HepG2 (cell line): Measurements from ENCODE around the gene SFTPA2. TPM values are rescaled to one million over a fixed set of nuclear protein-coding genes. Genes with fewer than 3 reads are reported as not detected.

Experiments used
- CEBPB ChIP-seq: IDR thresholded peaks from 2 replicates; pipeline ENCODE4 v1.6.1; 2011; ENCODE audit warnings: low read depth, low read length, improper control_type of control experiment, borderline replicate concordance
- CEBPG ChIP-seq: IDR thresholded peaks from 2 replicates; pipeline ENCODE4 v1.6.1; 2016
- DNMT3B ChIP-seq: conservative IDR thresholded peaks from 2 replicates; pipeline ENCODE4 v1.6.1; 2016; ENCODE audit warnings: missing biosample characterization, control low read depth
- ELK4 ChIP-seq: sonication (generic); formaldehyde crosslinking; IDR thresholded peaks from 2 replicates; pipeline ENCODE4 v1.9.0; 2021; ENCODE audit warnings: missing genetic modification reagents, borderline replicate concordance
- FOSL1 ChIP-seq: sonication (generic); formaldehyde crosslinking; IDR thresholded peaks from 2 replicates; pipeline ENCODE4 v1.9.0; 2021; ENCODE audit warnings: missing genetic modification reagents, borderline replicate concordance
- FOXJ3 ChIP-seq: sonication (generic); formaldehyde crosslinking; IDR thresholded peaks from 2 replicates; pipeline ENCODE4 v1.4.0; 2020; ENCODE audit warnings: missing genetic modification reagents, mild to moderate bottlenecking, borderline replicate concordance
- GPN1 ChIP-seq: sonication (generic); formaldehyde crosslinking; IDR thresholded peaks from 2 replicates; pipeline ENCODE4 v1.5.1; 2020; ENCODE audit warnings: missing genetic modification reagents, borderline replicate concordance
- IKZF1 ChIP-seq: fragments of 450-650 bp; IDR thresholded peaks from 2 replicates; pipeline ENCODE4 v1.7.1; 2016
- IRF2 ChIP-seq: IDR thresholded peaks from 2 replicates; pipeline ENCODE4 v1.6.1; 2018; ENCODE audit warnings: missing genetic modification reagents, missing compliant biosample characterization
- KAT7 ChIP-seq: IDR thresholded peaks from 2 replicates; pipeline ENCODE4 v1.6.1; 2018; ENCODE audit warnings: borderline replicate concordance, missing compliant biosample characterization
- PCBP1 ChIP-seq: fragments of 200-400 bp; formaldehyde crosslinking; IDR thresholded peaks from 2 replicates; pipeline ENCODE4 v1.6.1; 2017; ENCODE audit warnings: mild to moderate bottlenecking, low read depth, low read length, borderline replicate concordance
- RAD21 ChIP-seq: fragments of 450-650 bp; formaldehyde crosslinking; IDR thresholded peaks from 2 replicates; pipeline ENCODE4 v1.5.0; 2020; ENCODE audit warnings: mild to moderate bottlenecking
- RFXANK ChIP-seq: IDR thresholded peaks from 2 replicates; pipeline ENCODE4 v1.6.1; 2016
- SIX4 ChIP-seq: sonication (generic); formaldehyde crosslinking; IDR thresholded peaks from 2 replicates; pipeline ENCODE4 v1.4.0; 2020; ENCODE audit warnings: missing genetic modification reagents
- SMAD3 ChIP-seq: sonication (generic); formaldehyde crosslinking; IDR thresholded peaks from 2 replicates; pipeline ENCODE4 v1.4.0; 2020; ENCODE audit warnings: missing genetic modification reagents
- SMC3 ChIP-seq: IDR thresholded peaks from 2 replicates; pipeline ENCODE4 v1.6.1; 2011; ENCODE audit warnings: low read length, improper control_type of control experiment
- SP140L ChIP-seq: sonication (generic); formaldehyde crosslinking; IDR thresholded peaks from 2 replicates; pipeline ENCODE4 v1.4.0; 2020; ENCODE audit warnings: missing genetic modification reagents, borderline replicate concordance
- SPEN ChIP-seq: sonication (generic); formaldehyde crosslinking; IDR thresholded peaks from 2 replicates; pipeline ENCODE4 v1.5.1; 2020; ENCODE audit warnings: low read depth, mild to moderate bottlenecking, missing genetic modification reagents
- SRSF4 ChIP-seq: fragments of 200-400 bp; formaldehyde crosslinking; IDR thresholded peaks from one replicate; pipeline ENCODE4 v1.6.1; 2018; ENCODE audit warnings: mild to moderate bottlenecking, low read depth, low read length, moderate library complexity; ENCODE audit not compliant: poor library complexity, severe bottlenecking
- STAG1 ChIP-seq: sonication (generic); formaldehyde crosslinking; IDR thresholded peaks from 2 replicates; pipeline ENCODE4 v1.4.0; 2020; ENCODE audit warnings: missing genetic modification reagents
- ZBTB10 ChIP-seq: sonication (generic); formaldehyde crosslinking; IDR thresholded peaks from 2 replicates; pipeline ENCODE4 v1.4.0; 2020; ENCODE audit warnings: missing genetic modification reagents, borderline replicate concordance
- ZBTB3 ChIP-seq: sonication (generic); formaldehyde crosslinking; IDR thresholded peaks from 2 replicates; pipeline ENCODE4 v1.4.0; 2020; ENCODE audit warnings: low read depth, mild to moderate bottlenecking, moderate library complexity, missing genetic modification reagents, borderline replicate concordance
- ZBTB33 ChIP-seq: sonication (generic); formaldehyde crosslinking; IDR thresholded peaks from 2 replicates; pipeline ENCODE4 v1.4.0; 2020; ENCODE audit warnings: missing genetic modification reagents
- ZNF383 ChIP-seq: sonication (generic); formaldehyde crosslinking; IDR thresholded peaks from 2 replicates; pipeline ENCODE4 v1.4.0; 2020; ENCODE audit warnings: missing genetic modification reagents, mild to moderate bottlenecking, borderline replicate concordance
- ZNF678 ChIP-seq: sonication (generic); formaldehyde crosslinking; IDR thresholded peaks from 2 replicates; pipeline ENCODE4 v1.4.0; 2020; ENCODE audit warnings: mild to moderate bottlenecking, missing genetic modification reagents
- ZNF839 ChIP-seq: sonication (generic); formaldehyde crosslinking; IDR thresholded peaks from 2 replicates; pipeline ENCODE4 v1.4.0; 2020; ENCODE audit warnings: missing genetic modification reagents, mild to moderate bottlenecking, borderline replicate concordance
- polyA plus RNA-seq, 8 experiments: library from polyadenylated mRNA; depleted of rRNA in 3 of 8; stranded (reverse) in 7 of 8; unstranded in 1 of 8; fragments of >200 nt; fragmentation: Illumina TruSeq in 4 of 8; extraction: Trizol in 4 of 8; gene quantifications; 2 replicates each; pipeline versions ENCODE4 v1.2.1 to v1.2.3, GENCODE V29; 2011 to 2016; ENCODE audit warnings: low read depth in 4 of 8, missing spikeins in 1 of 8, mixed read lengths in 1 of 8; ENCODE audit not compliant: insufficient read depth in 1 of 8
- total RNA-seq, 5 experiments: library from RNA; depleted of rRNA; stranded (reverse); fragments of >200 nt; fragmentation: Illumina TruSeq; extraction: Trizol; gene quantifications; 2 replicates each; pipeline ENCODE4 v1.2.3, GENCODE V29; 2016; ENCODE audit warnings: low read depth in 1 of 5

Gene SFTPA2
- total and polyA plus RNA-seq, 2 of the 13 experiments (the other 11 are each of a cell fraction or from before 2014, with no cell fraction given), result 0.04 TPM; not detected in 1

- TF ChIP-seq RAD21, result peak; percentile 79
- TF ChIP-seq CEBPB, result 0 out of 2 replicates have a peak, but pooled peaks have one; percentile 31
- no peak for TF ChIP-seq SRSF4
- TF ChIP-seq IRF2, result peak; percentile 37; the same call in 1 of the 2 replicates
- TF ChIP-seq FOSL1 (CRISPR knock-in tag), result no peak
- no peak for TF ChIP-seq PCBP1
- TF ChIP-seq RFXANK, result no peak
- TF ChIP-seq DNMT3B, result no peak
- no peak for TF ChIP-seq ELK4 (CRISPR knock-in tag)
- no peak for TF ChIP-seq ZBTB3 (CRISPR knock-in tag)
- no peak for TF ChIP-seq ZNF678 (CRISPR knock-in tag)
- TF ChIP-seq CEBPG, result peak; percentile 31; the same call in 1 of the 2 replicates
- no peak for TF ChIP-seq GPN1 (CRISPR knock-in tag)
- TF ChIP-seq ZBTB33 (CRISPR knock-in tag), result no peak
- 0 out of 2 replicates have a peak, but pooled peaks have one; percentile 32 for TF ChIP-seq SMAD3 (CRISPR knock-in tag)
- TF ChIP-seq SPEN (CRISPR knock-in tag), result no peak
- TF ChIP-seq FOXJ3 (CRISPR knock-in tag), result no peak
- no peak for TF ChIP-seq KAT7 (CRISPR knock-in tag)
- no peak for TF ChIP-seq IKZF1
- TF ChIP-seq SMC3, result peak; percentile 78
- no peak for TF ChIP-seq SIX4
- no peak for TF ChIP-seq ZNF839 (CRISPR knock-in tag)
- peak; percentile 81 for TF ChIP-seq STAG1 (CRISPR knock-in tag)
- no peak for TF ChIP-seq ZBTB10 (CRISPR knock-in tag)
- TF ChIP-seq SP140L (CRISPR knock-in tag), result no peak
- no peak for TF ChIP-seq ZNF383 (CRISPR knock-in tag)
Observed at GRCh38 chr10:79608505-79609375, 48.5 kb upstream of the SFTPA2 start (continued).
